ENCODE data around the gene DIO1. TPM values are rescaled to one million over a fixed set of nuclear protein-coding genes. Genes with fewer than 3 reads are reported as not detected.

DIO1 gene
- total RNA-seq, 1 donor from 2014 or later = not detected

Other genes with a start within 250 kb of the DIO1 start
- gene GLIS1, start 155.0 kb upstream of the DIO1 start, total RNA-seq = 17.3 to 36.2 TPM (median 17.4 TPM) in 3 replicates
- 7.0 to 9.7 TPM (median 8.6 TPM) in 3 replicates for gene NDC1, start 55.9 kb upstream of the DIO1 start, total RNA-seq
- 17.2 to 18.4 TPM (median 18.1 TPM) in 3 replicates for gene YIPF1, start 4.4 kb upstream of the DIO1 start, total RNA-seq
- gene IFT25, start 51.5 kb downstream of the DIO1 start, total RNA-seq = 20.4 to 33.7 TPM (median 20.6 TPM) in 3 replicates
- 32.0 to 42.2 TPM (median 37.6 TPM) in 3 replicates for gene LRRC42, start 52.2 kb downstream of the DIO1 start, total RNA-seq
- not detected in 3 replicates for gene LDLRAD1, start 124.0 kb downstream of the DIO1 start, total RNA-seq
- 294 to 335 TPM (median 301 TPM) in 3 replicates for gene TMEM59, start 159.0 kb downstream of the DIO1 start, total RNA-seq
- gene TCEANC2, start 159.4 kb downstream of the DIO1 start, total RNA-seq = 3.6 to 4.8 TPM (median 3.9 TPM) in 3 replicates